CD4-positive, alpha-beta T cell treated with Interleukin-6 for 4 hours (primary cell): Measurements from ENCODE around the gene CBY2.
"Not testable (repeated sequence)": the region's sequence is repeated elsewhere in the genome, so short reads cannot be mapped to it uniquely, and the experiment has no call there.

Experiments
- DNase-seq: peaks from one replicate; pipeline ENCODE4 v3.0.0-alpha.2; 2020; ENCODE audit warnings: mixed read lengths

CBY2 gene

GRCh38 chr13:45748941-45749759 is 47.0 kb downstream of the CBY2 start:
- no peak for DNase-seq

- no peak for DNase-seq
Measured at GRCh38 chr13:45750566-45750965, 48.4 kb downstream of the CBY2 start.

GRCh38 chr13:45751885-45752284 is 49.8 kb downstream of the CBY2 start:
- DNase-seq = no peak

- no peak for DNase-seq
Measured at GRCh38 chr13:45752510-45752909, 50.4 kb downstream of the CBY2 start.

- DNase-seq = not testable (repeated sequence)
Measured at GRCh38 chr13:45756498-45756897, 54.4 kb downstream of the CBY2 start.

DNA sequence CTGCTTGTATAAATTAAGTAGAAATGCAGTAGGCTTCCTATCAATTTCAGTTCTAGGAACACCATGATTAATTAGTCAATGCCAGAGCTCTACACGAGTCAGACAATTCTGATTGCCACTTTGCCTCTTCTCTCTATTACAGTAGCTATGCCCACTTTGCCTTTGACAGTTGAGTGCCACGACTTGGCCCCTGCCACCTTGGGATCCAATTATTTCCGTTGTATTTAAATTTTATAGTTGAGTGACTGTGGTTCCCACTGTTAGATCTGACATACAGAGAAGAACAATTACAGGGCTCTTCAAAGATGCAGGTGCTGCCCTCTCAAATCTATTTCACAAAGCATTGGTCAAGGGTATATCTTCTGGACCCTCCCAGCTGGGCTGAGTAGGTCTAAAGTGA is 55.5 kb downstream of the CBY2 start:
- not testable (repeated sequence) for DNase-seq

DNA sequence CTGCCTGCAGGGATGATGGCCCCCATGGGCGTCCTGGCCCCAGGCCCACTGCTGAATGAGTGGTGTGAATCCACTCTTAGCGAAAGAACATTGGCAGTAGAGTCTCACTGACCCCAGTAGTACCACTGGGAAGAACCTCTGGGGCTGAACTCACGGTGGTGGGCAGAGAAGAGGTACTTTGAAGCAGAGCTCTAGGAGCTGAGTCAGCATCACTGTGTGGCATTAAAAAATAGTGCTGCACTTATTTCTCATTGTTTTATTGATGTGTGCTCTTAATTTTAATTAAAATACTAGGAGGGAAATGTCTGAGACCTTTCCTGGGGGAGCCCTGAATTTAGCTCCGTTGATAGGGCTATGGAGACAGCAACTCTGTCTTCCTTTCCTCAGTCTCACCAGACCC is 61.3 kb downstream of the CBY2 start:
- DNase-seq = no peak
